SK-N-SH (cell line): ENCODE measurements around the gene ANKS1B. TPM values are rescaled to one million over a fixed set of nuclear protein-coding genes. Genes with fewer than 3 reads are reported as not detected.

Source experiments
- CTCF ChIA-PET: fragments of 300-600, 350-600 bp; formaldehyde crosslinking; extraction: SDS; loops from one replicate; lab custom pipeline; 2021; lab: Yijun Ruan, JAX
- POLR2A ChIA-PET: fragments of 350-600 bp; sonication (Branson Sonifier 250); formaldehyde crosslinking; extraction: SDS; loops from one replicate; lab custom pipeline; 2020; ENCODE audit warnings: antibody characterized with exemption, inconsistent platforms; lab: Yijun Ruan, JAX
- DNase-seq: peaks from one replicate; pipeline ENCODE4 v3.0.0; 2012
- H2AFZ ChIP-seq: fragments of 200-600 bp; sonication (generic); 2 replicates; pipeline ENCODE4 v1.8.1; 2016; ENCODE audit warnings: antibody characterized with exemption, mild to moderate bottlenecking, low read depth
- H3F3A ChIP-seq: fragments of 200-600 bp; sonication (generic); replicated peaks from 2 replicates; pipeline ENCODE3; 2016; ENCODE audit warnings: antibody characterized with exemption, mild to moderate bottlenecking; ENCODE audit not compliant: insufficient read depth
- H3K27ac ChIP-seq, 2 experiments: fragments of 200-500 bp in 1 of 2; fragments of 200-600 bp in 1 of 2; sonication (Bioruptor generic) in 1 of 2; sonication (generic), shearing (Covaris generic) in 1 of 2; 2 replicates each; pipeline versions ENCODE4 v1.5.1 to v1.6.1; 2014 to 2016; ENCODE audit warnings: low read depth in 2 of 2, inconsistent platforms in 1 of 2, low read length in 1 of 2, mild to moderate bottlenecking in 1 of 2, mixed read lengths in 1 of 2
- H3K27me3 ChIP-seq: fragments of 200-600 bp; sonication (generic), shearing (Covaris generic); 2 replicates; pipeline ENCODE4 v1.6.1; 2016; ENCODE audit warnings: mixed run types; ENCODE audit not compliant: insufficient read depth
- H3K36me3 ChIP-seq, 2 experiments: fragments of 200-500 bp in 1 of 2; fragments of 200-600 bp in 1 of 2; sonication (Bioruptor generic) in 1 of 2; sonication (generic) in 1 of 2; replicated peaks in 1 of 2; 2 replicates each; pipeline versions ENCODE3 to v1.5.1; 2014 to 2016; ENCODE audit warnings: low read length in 1 of 2, mild to moderate bottlenecking in 1 of 2; ENCODE audit not compliant: insufficient read depth in 2 of 2, control insufficient read depth in 1 of 2
- H3K4me1 ChIP-seq, 2 experiments: fragments of 200-500 bp in 1 of 2; fragments of 200-600 bp in 1 of 2; sonication (Bioruptor generic) in 1 of 2; sonication (generic), shearing (Covaris generic) in 1 of 2; 2 replicates each; pipeline versions ENCODE4 v1.5.1 to v1.6.1; 2014 to 2016; ENCODE audit warnings: low read depth in 1 of 2, low read length in 1 of 2, mixed run types in 1 of 2; ENCODE audit not compliant: insufficient read depth in 2 of 2, control insufficient read depth in 1 of 2
- H3K4me2 ChIP-seq: fragments of 200-600 bp; sonication (generic), shearing (Covaris generic); 2 replicates; pipeline ENCODE4 v1.6.1; 2017; ENCODE audit warnings: mixed run types
- H3K4me3 ChIP-seq, 2 experiments: fragments of 200-500 bp in 1 of 2; fragments of 200-600 bp in 1 of 2; sonication (Bioruptor generic) in 1 of 2; sonication (generic), shearing (Covaris generic) in 1 of 2; 2 replicates each; pipeline versions ENCODE4 v1.5.1 to v1.8.1; 2014 to 2016; ENCODE audit warnings: low read depth in 2 of 2, inconsistent platforms in 1 of 2, low read length in 1 of 2, mild to moderate bottlenecking in 1 of 2, mixed read lengths in 1 of 2, moderate library complexity in 1 of 2
- H3K79me2 ChIP-seq: fragments of 200-600 bp; sonication (generic); 2 replicates; pipeline ENCODE4 v1.8.1; 2017; ENCODE audit warnings: mild to moderate bottlenecking; ENCODE audit not compliant: insufficient read depth
- H3K9ac ChIP-seq: fragments of 200-600 bp; sonication (generic); 2 replicates; pipeline ENCODE4 v1.6.1; 2017; ENCODE audit warnings: mixed run types
- H3K9me2 ChIP-seq: fragments of 200-600 bp; sonication (generic); 2 replicates; pipeline ENCODE4 v1.6.1; 2017; ENCODE audit warnings: mixed run types
- H3K9me3 ChIP-seq: fragments of 200-600 bp; sonication (generic); 2 replicates; pipeline ENCODE4 v1.6.1; 2017; ENCODE audit warnings: mixed run types, mild to moderate bottlenecking, moderate library complexity
- H4K20me1 ChIP-seq: fragments of 200-600 bp; sonication (generic); 2 replicates; pipeline ENCODE4 v1.6.1; 2017; ENCODE audit warnings: mild to moderate bottlenecking, mixed run types; ENCODE audit not compliant: insufficient read depth
- CHD2 ChIP-seq: fragments of 150-350 bp; IDR thresholded peaks from 2 replicates; pipeline ENCODE4 v1.6.1; 2018; ENCODE audit warnings: low read length; ENCODE audit not compliant: partially characterized antibody
- EP300 ChIP-seq, 2 experiments: IDR thresholded peaks; 2 replicates each; pipeline versions ENCODE4 v1.4.0 to v1.6.1; 2012; ENCODE audit warnings: borderline replicate concordance in 1 of 2, low read depth in 1 of 2, low read length in 1 of 2
- EZH2phosphoT487 ChIP-seq: fragments of 200-600 bp; sonication (generic); IDR thresholded peaks from 2 replicates; pipeline ENCODE4 v1.6.1; 2017; ENCODE audit warnings: low read depth, mixed run types, mild to moderate bottlenecking, antibody characterized with exemption, moderate library complexity, borderline replicate concordance
- FOXJ3 ChIP-seq: sonication (generic); formaldehyde crosslinking; IDR thresholded peaks from 2 replicates; pipeline ENCODE4 v1.5.1; 2020; ENCODE audit warnings: mild to moderate bottlenecking, missing genetic modification reagents
- FOXM1 ChIP-seq: IDR thresholded peaks from 2 replicates; pipeline ENCODE4 v1.4.0; 2012; ENCODE audit warnings: low read depth, mild to moderate bottlenecking
- GABPA ChIP-seq: IDR thresholded peaks from 2 replicates; pipeline ENCODE4 v1.4.0; 2012; ENCODE audit warnings: low read depth, mild to moderate bottlenecking
- GATA2 ChIP-seq: sonication (generic); formaldehyde crosslinking; IDR thresholded peaks from 2 replicates; pipeline ENCODE4 v1.5.0; 2020; ENCODE audit warnings: mild to moderate bottlenecking, missing genetic modification reagents
- JUND ChIP-seq: IDR thresholded peaks from 2 replicates; pipeline ENCODE4 v1.4.0; 2012
- MAX ChIP-seq: IDR thresholded peaks from 2 replicates; pipeline ENCODE4 v1.4.0; 2012; ENCODE audit warnings: low read depth
- NFIC ChIP-seq: IDR thresholded peaks from 2 replicates; pipeline ENCODE4 v1.4.0; 2012; ENCODE audit warnings: borderline replicate concordance
- NRF1 ChIP-seq: IDR thresholded peaks from 2 replicates; pipeline ENCODE4 v1.6.1; 2012; ENCODE audit warnings: low read depth, mild to moderate bottlenecking, low read length
- SMC3 ChIP-seq: IDR thresholded peaks from 2 replicates; pipeline ENCODE4 v1.6.1; 2012; ENCODE audit warnings: low read depth, low read length, improper control_type of control experiment
- TEAD4 ChIP-seq: IDR thresholded peaks from 2 replicates; pipeline ENCODE4 v1.4.0; 2012; ENCODE audit warnings: mild to moderate bottlenecking, borderline replicate concordance; ENCODE audit not compliant: insufficient read depth
- USF2 ChIP-seq: fragments of 150-350 bp; IDR thresholded peaks from 2 replicates; pipeline ENCODE4 v1.6.1; 2017; ENCODE audit warnings: antibody characterized with exemption, low read length, low read depth, borderline replicate concordance
- WGBS: methylation state at CpG from one replicate; pipeline ENCODE4 v1.1.6; 2017; ENCODE audit warnings: low lambda C conversion rate; 5-methylcytosine and 5-hydroxymethylcytosine counted together
- polyA plus RNA-seq, 3 experiments: library from polyadenylated mRNA; depleted of rRNA; stranded (reverse); fragments of >200 nt; gene quantifications; 2 replicates each; pipeline ENCODE4 v1.2.3, GENCODE V29; 2012
- TF ChIP-seq, protein P1 (sequence below): IDR thresholded peaks from 2 replicates; pipeline ENCODE4 v1.6.1; 2012; ENCODE audit warnings: mild to moderate bottlenecking, low read depth, low read length, moderate library complexity
- TF ChIP-seq, protein P2 (sequence below): fragments of 150-350 bp; IDR thresholded peaks from 2 replicates; pipeline ENCODE4 v1.6.1; 2016; ENCODE audit warnings: mild to moderate bottlenecking, low read depth, low read length

Gene ANKS1B
- polyA plus RNA-seq, 1 of the 3 experiments (the other 2 are of a cell fraction) = 1.8 TPM

GRCh38 chr12:99442758-99443157 is 542.0 kb downstream of the ANKS1B start:
- ChIA-PET CTCF (no interaction called here), POLR2A (no interaction called here)
- DNase-seq = no peak

GRCh38 chr12:99439399-99439798 is 545.3 kb downstream of the ANKS1B start:
- Histone ChIP-seq H3F3A (peaks cover 6% of the 10 kb centered on the region), H4K20me1 (no peaks in the 10 kb centered on the region), H2AFZ (no peak overlapping the region), H3K4me3 (no peak overlapping the region), H3K27me3 (no peaks in the 10 kb centered on the region), H3K9me3 (no peaks in the 10 kb centered on the region), H3K4me2 (no peak overlapping the region), H3K79me2 (no peaks in the 10 kb centered on the region), H3K9ac (no peak overlapping the region), H3K36me3 (no peaks in the 10 kb centered on the region), H3K4me1 (no peaks in the 10 kb centered on the region), H3K27ac (no peak overlapping the region), H3K9me2 (no peaks in the 10 kb centered on the region)
- DNase-seq = no peak
- 41% methylated on average over 1 of the region's 1 CpG for WGBS
- TF ChIP-seq USF2 (no peak), EZH2phosphoT487 (no peak), FOXM1 (no peak), CHD2 (no peak), NRF1 (no peak), FOXJ3 (no peak), EP300 (IDR thresholded peaks at IDR 0.05; ENCODE audit: borderline replicate concordance in 1 of 2, low read depth in 1 of 2, low read length in 1 of 2) (no peak), GABPA (no peak), NFIC (no peak), GATA2 (CRISPR knock-in tag) (no peak), SMC3 (no peak), TEAD4 (no peak), JUND (no peak), MAX (no peak)
- TF ChIP-seq, protein P1, sequence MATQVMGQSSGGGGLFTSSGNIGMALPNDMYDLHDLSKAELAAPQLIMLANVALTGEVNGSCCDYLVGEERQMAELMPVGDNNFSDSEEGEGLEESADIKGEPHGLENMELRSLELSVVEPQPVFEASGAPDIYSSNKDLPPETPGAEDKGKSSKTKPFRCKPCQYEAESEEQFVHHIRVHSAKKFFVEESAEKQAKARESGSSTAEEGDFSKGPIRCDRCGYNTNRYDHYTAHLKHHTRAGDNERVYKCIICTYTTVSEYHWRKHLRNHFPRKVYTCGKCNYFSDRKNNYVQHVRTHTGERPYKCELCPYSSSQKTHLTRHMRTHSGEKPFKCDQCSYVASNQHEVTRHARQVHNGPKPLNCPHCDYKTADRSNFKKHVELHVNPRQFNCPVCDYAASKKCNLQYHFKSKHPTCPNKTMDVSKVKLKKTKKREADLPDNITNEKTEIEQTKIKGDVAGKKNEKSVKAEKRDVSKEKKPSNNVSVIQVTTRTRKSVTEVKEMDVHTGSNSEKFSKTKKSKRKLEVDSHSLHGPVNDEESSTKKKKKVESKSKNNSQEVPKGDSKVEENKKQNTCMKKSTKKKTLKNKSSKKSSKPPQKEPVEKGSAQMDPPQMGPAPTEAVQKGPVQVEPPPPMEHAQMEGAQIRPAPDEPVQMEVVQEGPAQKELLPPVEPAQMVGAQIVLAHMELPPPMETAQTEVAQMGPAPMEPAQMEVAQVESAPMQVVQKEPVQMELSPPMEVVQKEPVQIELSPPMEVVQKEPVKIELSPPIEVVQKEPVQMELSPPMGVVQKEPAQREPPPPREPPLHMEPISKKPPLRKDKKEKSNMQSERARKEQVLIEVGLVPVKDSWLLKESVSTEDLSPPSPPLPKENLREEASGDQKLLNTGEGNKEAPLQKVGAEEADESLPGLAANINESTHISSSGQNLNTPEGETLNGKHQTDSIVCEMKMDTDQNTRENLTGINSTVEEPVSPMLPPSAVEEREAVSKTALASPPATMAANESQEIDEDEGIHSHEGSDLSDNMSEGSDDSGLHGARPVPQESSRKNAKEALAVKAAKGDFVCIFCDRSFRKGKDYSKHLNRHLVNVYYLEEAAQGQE = no peak
- TF ChIP-seq, protein P2, sequence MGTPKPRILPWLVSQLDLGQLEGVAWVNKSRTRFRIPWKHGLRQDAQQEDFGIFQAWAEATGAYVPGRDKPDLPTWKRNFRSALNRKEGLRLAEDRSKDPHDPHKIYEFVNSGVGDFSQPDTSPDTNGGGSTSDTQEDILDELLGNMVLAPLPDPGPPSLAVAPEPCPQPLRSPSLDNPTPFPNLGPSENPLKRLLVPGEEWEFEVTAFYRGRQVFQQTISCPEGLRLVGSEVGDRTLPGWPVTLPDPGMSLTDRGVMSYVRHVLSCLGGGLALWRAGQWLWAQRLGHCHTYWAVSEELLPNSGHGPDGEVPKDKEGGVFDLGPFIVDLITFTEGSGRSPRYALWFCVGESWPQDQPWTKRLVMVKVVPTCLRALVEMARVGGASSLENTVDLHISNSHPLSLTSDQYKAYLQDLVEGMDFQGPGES = no peak
- CTCF ChIA-PET = no interaction called here
- POLR2A ChIA-PET = no interaction called here

More at GRCh38 chr12:99442758-99443157, 542.0 kb downstream of the ANKS1B start:
- Histone ChIP-seq H3K9me2 (no peaks in the 10 kb centered on the region), H3K27me3 (no peaks in the 10 kb centered on the region), H4K20me1 (no peaks in the 10 kb centered on the region), H2AFZ (no peak overlapping the region), H3K4me3 (no peak overlapping the region), H3K9me3 (no peaks in the 10 kb centered on the region), H3F3A (peaks cover 11% of the 10 kb centered on the region), H3K9ac (no peak overlapping the region), H3K36me3 (no peaks in the 10 kb centered on the region), H3K27ac (no peak overlapping the region), H3K4me2 (no peak overlapping the region), H3K4me1 (no peaks in the 10 kb centered on the region; a peak in 1 of 4 replicates), H3K79me2 (no peaks in the 10 kb centered on the region)
- no peak for TF ChIP-seq CHD2
- TF ChIP-seq NFIC = no peak
- no peak for TF ChIP-seq JUND
- WGBS = 31% methylated on average over 3 of the region's 3 CpGs
